Heart left ventricle (tissue), 16 donors: ENCODE results near the gene VRK2. TPM values are rescaled to one million over a fixed set of nuclear protein-coding genes. Genes with fewer than 3 reads are reported as not detected.

Source experiments
- ATAC-seq, 4 donors: fragments of 200-7000 bp; cut with Tn5 transposase; one replicate each; pipeline ENCODE4 v1.9.1; 2020 to 2022; ENCODE audit warnings: moderate library complexity in 4 of 4, mild to moderate bottlenecking in 3 of 4, moderate number of reproducible peaks in 1 of 4
- DNase-seq, 5 donors: peaks; one replicate each; pipeline ENCODE4 v3.0.0-alpha.2; 2020
- H3K27ac ChIP-seq, 12 donors: fragments of 200-600 bp; sonication (generic) in 4 of 12; one replicate each; pipeline versions ENCODE4 v1.5.0 to v1.8.0; 2016 to 2022; ENCODE audit warnings: mild to moderate bottlenecking in 2 of 12
- H3K27me3 ChIP-seq, 9 donors: fragments of 200-600 bp; sonication (generic) in 2 of 9; one replicate each; pipeline versions ENCODE4 v1.5.1 to v1.8.0; 2016 to 2022; ENCODE audit warnings: mild to moderate bottlenecking in 3 of 9
- H3K36me3 ChIP-seq, 9 donors: fragments of 200-600 bp; sonication (generic) in 2 of 9; one replicate each; pipeline versions ENCODE4 v1.5.0 to v1.8.0; 2018 to 2022; ENCODE audit warnings: mild to moderate bottlenecking in 2 of 9
- H3K4me1 ChIP-seq, 12 donors: fragments of 200-600 bp; sonication (generic) in 4 of 12; one replicate each; pipeline versions ENCODE4 v1.5.0 to v1.8.0; 2016 to 2022; ENCODE audit warnings: mild to moderate bottlenecking in 3 of 12
- H3K4me3 ChIP-seq, 12 donors: fragments of 200-600 bp; sonication (generic) in 4 of 12; one replicate each; pipeline versions ENCODE4 v1.5.0 to v1.8.0; 2017 to 2022; ENCODE audit warnings: mild to moderate bottlenecking in 9 of 12, moderate library complexity in 4 of 12
- H3K9me3 ChIP-seq, 12 donors: fragments of 200-600 bp; sonication (generic) in 4 of 12; one replicate each; pipeline versions ENCODE4 v1.5.0 to v1.8.0; 2016 to 2022; ENCODE audit warnings: mild to moderate bottlenecking in 1 of 12
- CTCF ChIP-seq, 12 donors: fragments of 200-600 bp; sonication (generic) in 4 of 12; IDR thresholded peaks; one replicate each; pipeline versions ENCODE4 v1.5.0 to v1.8.0; 2018 to 2022; ENCODE audit warnings: antibody characterized with exemption in 12 of 12, mild to moderate bottlenecking in 5 of 12
- POLR2A ChIP-seq, 2 donors: fragments of 450-650 bp; IDR thresholded peaks; one replicate each; pipeline ENCODE4 v1.6.1; 2017; ENCODE audit warnings: antibody characterized with exemption in 2 of 2, mild to moderate bottlenecking in 2 of 2, moderate library complexity in 2 of 2
- WGBS, 4 donors: extraction: QIAGEN DNeasy Blood & Tissue Kit in 2 of 4; methylation state at CpG; one replicate each; pipeline versions ENCODE4 v1.1.5 to v1.1.7; 2013 to 2018; 5-methylcytosine and 5-hydroxymethylcytosine counted together
- intact Hi-C, 10 donors: fragments of 100-400 bp; cut with DNase I; formaldehyde crosslinking; loops; one replicate each; pipeline versions ENCODE4 v1.11.1 to v1.14.2; 2022
- polyA plus RNA-seq, 2 donors: library from polyadenylated mRNA; stranded (reverse); fragments of 200-250 nt; gene quantifications; one replicate each; pipeline ENCODE4 v1.2.3, GENCODE V29; 2013
- total RNA-seq, 9 donors: library from RNA; depleted of rRNA in 2 of 9; stranded (reverse); fragments of >200 nt in 2 of 9; fragmentation: NEBNext Ultra II Directional in 3 of 9; extraction: Animal tissue kit (Norgen Biotek cat#: 25700) in 3 of 9; gene quantifications; one replicate each; pipeline versions ENCODE4 v1.1.0 to v1.2.4, GENCODE V29; 2016 to 2023
- donor health status: ischemic (EF 13 %, LVEDD 7.1; RV severe dilation, severe dysfunction).
- donor health status: healthy with polysubstance abuse.
- donor health status: DM: no; HTN: yes; CAD: no.
- donor health status: DM: no; HTN: no; CAD: no.
- donor health status: ischemic (EF 25% LVEDD 6.9; RV normal size, moderate dysfunction).
- donor health status: ischemic (EF 25% LVEDD 5.7; RV mildly dilated, moderate dysfunction).
- donor health status: healthy.
- donor health status: DM: yes; HTN: yes; CAD: no.
- donor health status: ischemic (EF 35%, LVEDD 5.7; RV mildly dilated, moderate dysfunction).
- donor health status: nonischemic (EF 11% LVEDD 7.7; RV severe dilation, severe dysfunction).
- donor health status: DM: yes; HTN: yes; CAD: no.
- donor health status: PGD.
- donor health status: ischemic (EF 29% LVEDD 5.4; RV normal size, mild dysfunction).
- donor health status: nonischemic (EF 23%, LVEDD 6.1; RV moderate dilation, normal function).

The VRK2 gene
- total and polyA plus RNA-seq, 11 donors = 8.0 to 35.0 (median 26.8) TPM

- WGBS, 4 donors = 96 to 98% (median 97%) methylated on average over 5 of the region's 5 CpGs
- TF ChIP-seq CTCF (IDR thresholded peaks at IDR 0.05) (no peak), POLR2A (IDR thresholded peaks at IDR 0.05) (no peak)
- no peak for ATAC-seq
Measured at GRCh38 chr2:58120626-58121229, 74.1 kb downstream of the VRK2 start.

GRCh38 chr2:58122040-58122439, 75.4 kb downstream of the VRK2 start:
- Histone ChIP-seq H3K36me3 (peaks cover 0 to 25% (median 8%) of the 10 kb centered on the region in 9 donors), H3K4me3 (no peak overlapping the region), H3K27ac (no peak overlapping the region), H3K4me1 (no peaks in the 10 kb centered on the region), H3K27me3 (no peaks in the 10 kb centered on the region), H3K9me3 (peaks cover 0 to 8% (median 0%) of the 10 kb centered on the region in 12 donors)
- ATAC-seq (no peak), DNase-seq (no peak)
- TF ChIP-seq POLR2A (IDR thresholded peaks at IDR 0.05) (no peak), CTCF (IDR thresholded peaks at IDR 0.05) (no peak)
- 85 to 91% (median 87%) methylated on average over 3 of the region's 3 CpGs for WGBS, 4 donors
- intact Hi-C loops = no loop called here

More at GRCh38 chr2:58120626-58121229, 74.1 kb downstream of the VRK2 start:
- H3K27me3 ChIP-seq = no peaks in the 10 kb centered on the region
- peaks cover 0 to 21% (median 8%) of the 10 kb centered on the region in 9 donors for H3K36me3 ChIP-seq
- no peak overlapping the region for H3K4me3 ChIP-seq
- intact Hi-C loops = no loop called here
- DNase-seq = no peak
- peaks cover 0 to 8% (median 0%) of the 10 kb centered on the region in 12 donors for H3K9me3 ChIP-seq
- H3K27ac ChIP-seq = no peak overlapping the region
- H3K4me1 ChIP-seq = no peaks in the 10 kb centered on the region

DNA sequence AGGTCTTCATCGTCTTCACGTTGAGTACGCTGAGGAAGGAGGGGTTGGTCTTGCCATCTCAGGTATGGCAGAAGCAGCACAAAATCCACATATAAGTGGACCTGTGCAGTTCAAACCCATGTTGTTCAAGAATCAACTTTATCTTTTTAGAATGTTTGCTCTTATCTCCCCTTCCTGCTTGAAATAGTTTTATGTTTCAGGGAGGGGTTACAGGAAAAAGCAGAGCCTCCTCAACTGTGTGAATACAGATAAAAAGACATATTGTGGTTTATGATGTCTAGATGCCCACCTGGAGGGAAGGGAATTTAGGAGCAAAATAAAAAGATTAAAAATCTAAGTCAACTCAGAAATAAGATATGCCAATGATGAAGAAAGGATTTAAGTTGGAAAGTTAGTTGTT, 75.9 kb downstream of the VRK2 start:
- Histone ChIP-seq H3K4me1 (no peaks in the 10 kb centered on the region), H3K27ac (no peak overlapping the region), H3K4me3 (no peak overlapping the region), H3K36me3 (peaks cover 0 to 25% (median 8%) of the 10 kb centered on the region in 9 donors), H3K27me3 (no peaks in the 10 kb centered on the region), H3K9me3 (peaks cover 0 to 8% (median 0%) of the 10 kb centered on the region in 12 donors)
- ATAC-seq (no peak), DNase-seq (no peak)
- intact Hi-C loops = no loop called here
- WGBS, 4 donors = 95 to 98% (median 97%) methylated on average over 3 of the region's 3 CpGs
- TF ChIP-seq CTCF (IDR thresholded peaks at IDR 0.05) = no peak
- no peak for TF ChIP-seq POLR2A (IDR thresholded peaks at IDR 0.05)

DNA sequence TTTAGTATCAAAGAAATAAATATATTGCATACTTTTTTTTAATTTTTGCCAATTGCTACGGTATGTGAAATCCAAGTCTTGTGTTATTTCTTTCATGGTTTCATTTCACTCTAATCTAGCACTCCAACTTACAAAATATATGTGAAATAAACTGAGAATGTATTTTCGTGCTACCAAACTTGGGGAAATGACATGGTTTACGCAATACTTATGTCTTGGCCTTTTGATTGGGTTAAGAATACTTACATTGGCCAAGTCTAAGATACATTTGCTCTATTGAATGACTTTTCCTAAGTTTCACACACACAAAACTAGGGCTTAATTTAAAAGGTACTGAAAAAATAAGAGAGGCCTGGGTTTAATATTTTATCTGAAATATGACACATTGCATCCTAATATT, 80.5 kb downstream of the VRK2 start:
- Histone ChIP-seq H3K27ac (no peak overlapping the region), H3K36me3 (peaks cover 0 to 22% (median 8%) of the 10 kb centered on the region in 9 donors), H3K9me3 (no peaks in the 10 kb centered on the region), H3K27me3 (no peaks in the 10 kb centered on the region), H3K4me3 (no peak overlapping the region), H3K4me1 (peaks cover 0 to 13% (median 0%) of the 10 kb centered on the region in 12 donors)
- no peak for TF ChIP-seq CTCF (IDR thresholded peaks at IDR 0.05)
- no peak for TF ChIP-seq POLR2A (IDR thresholded peaks at IDR 0.05)
- 95 to 96% (median 96%) methylated on average over 3 of the region's 3 CpGs for WGBS, 4 donors
- DNase-seq = no peak
- intact Hi-C loops = no loop called here
- ATAC-seq = no peak
